GM21786 (cell line): ENCODE data around the gene CACNA1B.

Experiments used
- ATAC-seq: cut with Tn5 transposase; IDR thresholded peaks from one replicate; pipeline ENCODE4 v1.9.1; 2021; ENCODE audit not compliant: unreplicated experiment

Gene CACNA1B

GRCh38 chr9:137959641-137960411 is 82.2 kb downstream of the CACNA1B start:
- no peak for ATAC-seq

GRCh38 chr9:137960496-137960895 is 82.9 kb downstream of the CACNA1B start:
- no peak for ATAC-seq

DNA sequence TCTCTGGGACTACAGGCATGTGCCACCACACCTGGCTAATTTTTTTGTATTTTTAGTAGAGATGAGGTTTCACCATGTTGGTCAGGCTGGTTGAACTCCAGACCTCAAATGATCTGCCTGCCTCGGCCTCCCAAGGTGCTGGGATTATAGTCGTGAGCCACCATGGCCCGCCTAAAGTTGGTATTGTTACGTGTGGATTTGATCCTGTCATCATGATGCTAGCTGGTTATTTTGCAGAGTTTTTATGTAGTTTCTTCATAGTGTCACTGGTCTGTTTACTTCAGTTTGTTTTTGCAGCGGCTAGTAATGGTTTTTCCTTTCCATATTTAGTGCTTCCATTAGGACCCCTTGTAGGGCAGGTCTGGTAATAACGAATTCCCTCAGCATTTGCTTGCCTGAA is 85.9 kb downstream of the CACNA1B start:
- no peak for ATAC-seq

DNA sequence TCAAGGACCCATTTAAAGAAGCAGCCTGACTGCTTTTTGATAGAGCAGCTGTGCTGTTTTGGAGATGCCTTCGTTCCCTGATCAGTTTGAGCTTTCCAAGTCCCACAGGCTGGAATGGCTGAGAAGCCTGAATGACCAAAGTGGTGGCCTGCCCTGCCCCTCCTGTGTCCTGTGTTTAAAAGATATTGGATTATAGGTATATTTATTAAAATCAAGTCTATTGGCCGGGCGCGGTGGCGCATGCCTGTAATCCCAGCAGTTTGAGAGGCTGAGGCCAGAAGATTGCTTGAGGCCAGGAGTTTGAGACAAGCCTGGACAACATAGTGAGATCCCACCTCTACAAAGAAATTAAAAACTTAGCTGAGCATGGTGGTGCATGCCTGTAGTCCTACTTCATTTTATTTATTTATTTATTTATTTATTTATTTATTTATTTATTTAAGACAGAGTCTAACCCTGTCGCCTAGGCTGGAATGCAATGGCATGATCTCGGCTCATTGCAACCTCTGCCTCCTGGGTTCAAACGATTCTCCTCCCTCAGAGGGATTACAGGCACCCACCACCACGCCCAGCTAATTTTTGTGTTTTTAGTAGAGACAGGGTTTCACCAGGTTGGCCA is 87.7 kb downstream of the CACNA1B start:
- no peak for ATAC-seq

- ATAC-seq = no peak
Observed at GRCh38 chr9:137967280-137967953, 89.8 kb downstream of the CACNA1B start.

DNA sequence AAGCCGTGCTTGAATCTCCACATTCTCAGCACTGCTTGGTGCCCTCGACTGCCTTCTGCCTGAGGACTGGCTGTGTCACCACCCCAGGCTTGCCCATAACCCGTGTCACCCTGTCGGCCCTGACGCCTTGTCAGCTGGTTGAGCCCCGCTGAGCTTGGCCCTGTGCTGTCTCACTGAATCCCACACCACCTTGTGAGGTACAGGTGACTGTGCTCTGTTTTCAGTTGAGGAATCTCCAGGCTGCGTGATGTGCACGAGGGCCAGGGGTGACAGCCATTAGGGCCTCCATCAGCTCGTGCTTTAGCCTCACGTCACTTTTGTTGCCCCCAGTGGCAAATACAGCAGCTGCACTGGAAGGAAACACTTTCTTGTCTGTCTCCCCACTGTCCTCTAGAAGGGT is 90.7 kb downstream of the CACNA1B start:
- no peak for ATAC-seq

DNA sequence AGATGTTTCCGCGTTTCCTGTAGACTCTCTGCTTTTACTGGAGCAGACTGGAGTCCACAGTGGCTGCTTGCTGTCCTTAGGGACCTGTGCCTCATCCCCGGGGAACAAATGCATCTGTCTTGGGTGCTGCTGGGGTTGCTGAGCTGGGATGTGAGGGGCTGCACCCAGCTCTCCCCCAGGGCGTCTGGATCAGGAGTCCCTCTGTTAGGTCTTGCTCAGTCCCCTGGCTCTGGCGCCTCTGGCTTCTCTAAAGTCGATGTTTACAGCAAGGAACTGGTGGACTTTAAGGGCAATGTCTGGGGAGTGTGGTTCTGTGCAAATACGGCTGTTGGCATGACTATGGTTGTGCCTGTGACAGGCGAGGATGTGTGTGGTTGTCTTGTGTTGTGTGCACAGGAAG is 91.4 kb downstream of the CACNA1B start:
- no peak for ATAC-seq

DNA sequence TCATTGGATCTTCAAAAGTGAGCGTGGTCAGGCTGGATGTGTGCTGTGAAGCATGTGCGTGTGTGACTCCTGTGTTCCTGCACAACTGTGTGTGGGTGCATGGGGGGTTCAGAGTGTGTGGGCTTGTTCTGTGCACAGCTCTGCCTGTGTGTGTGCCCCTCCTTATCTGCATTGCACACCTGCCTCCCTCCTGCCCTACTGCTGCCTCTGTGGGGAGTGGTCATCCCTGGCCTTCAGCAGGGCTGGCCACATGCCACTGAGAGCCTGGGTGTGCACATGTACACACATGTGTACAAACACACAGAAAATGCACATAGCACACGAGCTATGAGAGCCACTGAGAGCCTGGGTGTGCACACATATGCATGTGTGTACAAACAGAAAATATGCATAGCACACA is 92.1 kb downstream of the CACNA1B start:
- no peak for ATAC-seq

DNA sequence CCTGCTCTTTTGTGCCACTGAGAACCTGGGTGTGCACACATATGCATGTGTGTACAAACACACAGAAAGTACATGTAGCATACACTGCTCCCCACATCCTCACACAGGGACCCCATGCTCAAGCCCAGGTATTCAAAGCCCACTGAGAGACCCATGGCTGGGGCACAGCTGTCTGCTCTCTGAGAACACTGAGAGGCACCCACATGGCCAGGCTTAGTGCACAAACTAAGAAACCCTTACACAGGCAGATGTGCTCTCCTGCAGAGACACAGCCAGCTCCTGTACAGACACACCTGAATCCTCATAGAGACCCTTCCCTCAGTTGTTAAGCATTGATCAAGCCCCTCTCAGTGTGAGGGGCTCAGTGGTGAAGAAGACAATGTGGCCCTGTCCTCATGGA is 92.5 kb downstream of the CACNA1B start:
- no peak for ATAC-seq

DNA sequence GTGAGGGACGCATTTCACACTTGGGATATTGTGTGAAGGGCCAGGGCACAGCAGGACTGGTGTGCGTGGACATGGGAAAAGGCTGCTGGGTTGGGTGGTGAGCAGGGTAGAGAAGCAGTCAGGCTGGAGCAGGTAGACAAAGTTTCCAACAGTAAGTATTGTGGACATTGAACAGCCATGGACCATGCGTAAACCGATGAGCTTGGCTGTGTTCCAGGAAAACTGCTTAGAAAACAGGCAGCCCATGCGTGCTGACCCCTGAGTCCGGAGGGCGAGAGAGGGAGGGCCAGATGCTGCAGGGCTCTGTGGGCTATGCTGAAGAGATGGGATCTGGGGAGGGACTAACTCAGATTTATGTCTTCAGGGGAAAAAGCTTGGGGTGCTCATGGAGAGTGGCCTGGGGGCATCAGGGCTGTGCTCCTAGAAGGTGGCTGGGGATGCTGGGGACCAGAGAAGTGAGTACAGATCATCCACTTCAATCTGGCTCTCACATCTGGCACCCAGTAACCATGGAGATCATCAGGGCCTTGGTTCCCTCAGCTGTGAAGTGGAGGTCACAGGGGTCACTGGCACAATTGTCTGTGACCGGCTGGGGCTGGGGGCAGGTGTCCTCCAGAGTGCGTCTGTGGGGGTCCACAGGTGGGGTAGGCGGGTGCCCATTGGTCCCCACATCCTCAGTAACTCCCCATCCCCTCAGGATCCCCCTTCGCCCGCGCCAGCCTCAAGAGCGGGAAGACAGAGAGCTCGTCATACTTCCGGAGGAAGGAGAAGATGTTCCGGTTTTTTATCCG is 93.3 kb downstream of the CACNA1B start:
- ATAC-seq = no peak

GRCh38 chr9:137971477-137972138 is 94.0 kb downstream of the CACNA1B start:
- ATAC-seq = no peak

DNA sequence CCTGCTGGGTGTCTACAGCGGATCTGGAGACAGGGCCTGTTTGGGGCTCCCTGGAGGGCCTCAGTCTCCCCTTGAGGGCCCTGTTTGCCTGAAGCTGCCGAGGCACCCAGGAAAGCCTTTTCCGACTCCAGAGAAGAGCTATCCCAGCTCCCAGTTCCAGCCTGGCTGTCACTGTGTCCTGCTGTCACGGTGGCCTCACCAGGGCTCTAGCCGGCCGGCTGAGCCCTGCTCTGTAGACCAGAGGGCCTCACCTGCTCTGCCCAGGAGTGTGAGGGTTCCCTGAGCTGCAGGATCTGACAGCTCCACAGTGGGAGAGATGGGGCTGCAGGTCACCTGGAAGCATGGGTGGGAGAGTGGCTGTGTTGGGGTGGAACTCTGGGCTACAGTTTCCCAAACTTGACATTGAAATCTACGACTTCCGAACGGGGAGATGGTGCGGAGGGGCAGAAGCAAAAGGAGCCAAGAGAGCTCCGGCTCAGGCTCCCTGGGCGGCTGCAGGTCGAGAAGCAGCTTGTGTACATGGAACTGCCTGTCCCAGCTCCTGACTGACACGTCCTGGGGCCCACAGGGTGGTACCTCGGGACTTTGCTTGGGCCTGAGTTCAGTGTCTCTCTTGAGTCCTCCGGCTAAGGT is 94.9 kb downstream of the CACNA1B start:
- ATAC-seq = no peak

GRCh38 chr9:137972988-137973470 is 95.4 kb downstream of the CACNA1B start:
- ATAC-seq = no peak

GRCh38 chr9:137973829-137974416 is 96.3 kb downstream of the CACNA1B start:
- ATAC-seq = no peak

GRCh38 chr9:137974746-137975526 is 97.4 kb downstream of the CACNA1B start:
- ATAC-seq = no peak

GRCh38 chr9:137975527-137975913 is 97.9 kb downstream of the CACNA1B start:
- ATAC-seq = no peak

- ATAC-seq = no peak
Observed at GRCh38 chr9:137975936-137976565, 98.5 kb downstream of the CACNA1B start.

- no peak for ATAC-seq
Observed at GRCh38 chr9:137977571-137978261, 100.1 kb downstream of the CACNA1B start.
